Measurements from ENCODE around the gene TRAF3IP3.
A peak's percentile ranks its signal among the peaks of the same experiment; 100 is the strongest.

Gene TRAF3IP3

GRCh38 chr1:209767706-209768105 is 11.9 kb downstream of the TRAF3IP3 start:
- no peaks in the 10 kb centered on the region for H3K9me3 ChIP-seq
- H3K27me3 ChIP-seq (ENCODE audit: low read depth), result no peaks in the 10 kb centered on the region
- H3K36me3 ChIP-seq (replicated peaks), result no peaks in the 10 kb centered on the region
- DNase-seq (ENCODE audit: low spot score in 2 of 2), result no peak
- in situ Hi-C loops (cut with MboI; ENCODE audit: low sequenced_read_pairs), result no loop called here
- no peaks in the 10 kb centered on the region for H3K4me1 ChIP-seq
- H3K4me3 ChIP-seq, result no peak overlapping the region

- H3K9me3 ChIP-seq, result no peaks in the 10 kb centered on the region
- H3K36me3 ChIP-seq (replicated peaks), result no peaks in the 10 kb centered on the region
- no peak for DNase-seq (ENCODE audit: low spot score in 2 of 2)
- in situ Hi-C loops (cut with MboI; ENCODE audit: low sequenced_read_pairs), result no loop called here
- no peaks in the 10 kb centered on the region for H3K4me1 ChIP-seq
- no peaks in the 10 kb centered on the region for H3K27me3 ChIP-seq (ENCODE audit: low read depth)
- H3K4me3 ChIP-seq, result no peak overlapping the region
Measured at GRCh38 chr1:209768354-209768774, 12.5 kb downstream of the TRAF3IP3 start.

DNA sequence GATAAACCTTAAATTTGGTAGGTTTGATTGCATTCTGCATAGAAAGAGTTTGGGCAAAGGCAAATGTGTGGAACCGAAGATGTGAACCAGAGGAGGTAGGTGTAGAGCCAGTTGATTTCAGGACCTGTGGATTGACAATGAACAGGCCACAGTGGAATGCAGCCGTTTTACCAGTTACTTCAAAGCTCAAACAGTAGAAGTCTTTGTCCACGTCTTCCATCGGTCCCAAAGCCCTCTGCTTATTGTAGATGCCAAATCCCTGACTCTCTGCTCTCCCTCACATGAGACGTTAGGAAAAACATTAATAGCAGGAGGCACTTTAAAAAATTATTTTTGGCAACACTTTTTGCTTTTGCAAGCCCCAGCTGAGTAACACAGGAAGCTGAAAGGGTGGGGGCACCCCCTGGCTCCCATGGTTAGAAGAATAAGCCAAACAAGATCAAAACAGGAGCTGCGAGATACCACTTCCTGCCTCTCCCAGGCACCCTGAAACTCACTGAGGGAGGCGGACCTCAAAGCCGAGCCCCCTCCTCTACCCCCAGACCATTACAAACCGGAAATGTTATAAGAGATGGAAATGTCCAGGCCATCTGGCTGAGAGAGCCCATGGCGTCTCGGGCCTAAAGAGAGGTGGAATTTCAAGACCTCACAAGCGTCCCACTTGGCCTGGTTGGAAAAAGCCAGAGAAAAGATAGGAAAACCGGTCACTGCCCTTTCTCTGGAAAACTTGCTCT is 13.5 kb downstream of the TRAF3IP3 start:
- DNase-seq (ENCODE audit: low spot score in 2 of 2), result no peak
- Histone ChIP-seq H3K9me3 (no peaks in the 10 kb centered on the region), H3K36me3 (replicated peaks) (no peaks in the 10 kb centered on the region), H3K27me3 (ENCODE audit: low read depth) (no peaks in the 10 kb centered on the region), H3K4me3 (no peak overlapping the region), H3K4me1 (no peaks in the 10 kb centered on the region)
- in situ Hi-C loops (cut with MboI; ENCODE audit: low sequenced_read_pairs), result no loop called here

DNA sequence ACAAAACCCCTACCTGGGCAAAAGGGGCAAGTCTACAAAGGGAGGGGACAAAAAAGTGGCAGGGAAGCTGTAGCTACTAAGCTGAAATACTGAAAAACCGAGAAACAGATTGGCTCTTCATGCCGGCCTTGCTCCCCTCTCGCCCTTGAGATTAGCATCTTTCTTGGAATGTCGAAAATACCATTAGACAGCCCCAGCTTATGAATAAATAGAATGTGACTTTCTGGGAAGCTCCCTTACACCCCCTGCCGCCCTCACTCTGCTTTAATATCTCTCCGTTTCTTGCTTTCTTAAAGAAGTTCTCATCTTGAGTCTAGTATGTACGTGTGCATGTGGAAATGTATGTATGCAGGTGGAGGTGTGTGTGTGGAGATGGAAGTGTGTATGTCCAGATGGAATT is 14.1 kb downstream of the TRAF3IP3 start:
- no peaks in the 10 kb centered on the region for H3K4me1 ChIP-seq
- no peak overlapping the region for H3K4me3 ChIP-seq
- no peak for DNase-seq (ENCODE audit: low spot score in 2 of 2)
- H3K9me3 ChIP-seq, result no peaks in the 10 kb centered on the region
- H3K36me3 ChIP-seq (replicated peaks), result no peaks in the 10 kb centered on the region
- in situ Hi-C loops (cut with MboI; ENCODE audit: low sequenced_read_pairs), result no loop called here
- H3K27me3 ChIP-seq (ENCODE audit: low read depth), result no peaks in the 10 kb centered on the region

GRCh38 chr1:209770636-209771415 is 15.0 kb downstream of the TRAF3IP3 start:
- no peak overlapping the region for H3K4me3 ChIP-seq
- no peak for DNase-seq (ENCODE audit: low spot score in 2 of 2)
- H3K9me3 ChIP-seq, result no peaks in the 10 kb centered on the region
- H3K4me1 ChIP-seq, result no peaks in the 10 kb centered on the region
- no peaks in the 10 kb centered on the region for H3K36me3 ChIP-seq (replicated peaks)
- H3K27me3 ChIP-seq (ENCODE audit: low read depth), result no peaks in the 10 kb centered on the region
- in situ Hi-C loops (cut with MboI; ENCODE audit: low sequenced_read_pairs), result no loop called here

GRCh38 chr1:209772126-209772525 is 16.3 kb downstream of the TRAF3IP3 start:
- Histone ChIP-seq H3K27me3 (ENCODE audit: low read depth) (no peaks in the 10 kb centered on the region), H3K4me3 (no peak overlapping the region), H3K9me3 (no peaks in the 10 kb centered on the region), H3K36me3 (replicated peaks) (no peaks in the 10 kb centered on the region), H3K4me1 (no peaks in the 10 kb centered on the region)
- no peak for DNase-seq (ENCODE audit: low spot score in 2 of 2)
- in situ Hi-C loops (cut with MboI; ENCODE audit: low sequenced_read_pairs), result no loop called here

- DNase-seq (ENCODE audit: low spot score in 2 of 2), result no peak
- in situ Hi-C loops (cut with MboI; ENCODE audit: low sequenced_read_pairs), result no loop called here
Measured at GRCh38 chr1:209774592-209774991, 18.7 kb downstream of the TRAF3IP3 start.

DNA sequence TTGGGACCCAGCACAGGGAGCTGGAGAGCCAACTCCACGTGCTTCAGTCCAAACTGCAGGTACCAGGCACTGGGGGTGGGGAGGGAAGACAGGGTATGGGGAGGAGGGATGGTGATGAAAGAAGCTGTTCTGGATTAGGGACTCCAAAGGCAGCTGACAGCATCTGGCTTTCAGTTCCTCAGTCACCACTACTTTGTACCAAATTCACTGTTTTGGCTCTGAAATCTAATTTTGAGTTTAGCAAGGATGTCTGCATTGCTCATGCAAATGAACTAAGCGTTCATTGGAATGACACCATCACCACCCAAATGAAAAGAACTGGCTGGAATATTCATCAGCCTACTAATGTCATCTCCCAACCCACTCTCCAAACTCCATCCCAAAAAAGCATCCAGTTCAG is 19.8 kb downstream of the TRAF3IP3 start:
- Histone ChIP-seq H3K4me3 (no peak overlapping the region), H3K9me3 (no peaks in the 10 kb centered on the region), H3K36me3 (replicated peaks) (no peaks in the 10 kb centered on the region), H3K4me1 (no peaks in the 10 kb centered on the region), H3K27me3 (ENCODE audit: low read depth) (no peaks in the 10 kb centered on the region)
- DNase-seq (ENCODE audit: low spot score in 2 of 2), result no peak
- in situ Hi-C loops (cut with MboI; ENCODE audit: low sequenced_read_pairs), result no loop called here

More at GRCh38 chr1:209774592-209774991, 18.7 kb downstream of the TRAF3IP3 start:
- H3K36me3 ChIP-seq (replicated peaks), result no peaks in the 10 kb centered on the region
- H3K9me3 ChIP-seq, result no peaks in the 10 kb centered on the region
- no peak overlapping the region for H3K4me3 ChIP-seq
- H3K4me1 ChIP-seq, result no peaks in the 10 kb centered on the region
- H3K27me3 ChIP-seq (ENCODE audit: low read depth), result no peaks in the 10 kb centered on the region

- no peaks in the 10 kb centered on the region for H3K36me3 ChIP-seq (replicated peaks)
- no peak for DNase-seq (ENCODE audit: low spot score in 2 of 2)
- in situ Hi-C loops (cut with MboI; ENCODE audit: low sequenced_read_pairs), result no loop called here
- H3K4me1 ChIP-seq, result no peaks in the 10 kb centered on the region
- no peaks in the 10 kb centered on the region for H3K9me3 ChIP-seq
- H3K4me3 ChIP-seq, result no peak overlapping the region
- no peaks in the 10 kb centered on the region for H3K27me3 ChIP-seq (ENCODE audit: low read depth)
Measured at GRCh38 chr1:209777587-209777986, 21.7 kb downstream of the TRAF3IP3 start.

DNA sequence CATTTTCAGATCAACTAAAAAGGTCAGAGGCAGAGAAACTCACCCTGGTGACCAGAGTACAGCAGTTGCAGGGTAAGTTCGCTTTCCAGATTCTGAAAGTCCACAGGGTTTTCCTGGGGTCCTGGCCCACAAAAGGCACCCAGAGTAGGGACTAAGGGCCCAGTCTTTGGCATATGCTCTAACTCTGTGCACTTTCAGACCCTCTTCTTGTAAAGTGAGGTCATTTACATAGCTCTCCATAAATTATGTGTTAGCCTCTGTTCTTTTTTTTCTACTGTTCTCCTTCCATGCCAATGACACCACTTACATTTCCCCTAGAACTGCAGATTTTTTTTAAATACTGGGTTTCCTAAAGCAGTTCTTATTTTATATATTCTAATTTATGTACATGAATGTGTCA is 22.2 kb downstream of the TRAF3IP3 start:
- Histone ChIP-seq H3K4me3 (no peak overlapping the region), H3K9me3 (no peaks in the 10 kb centered on the region), H3K4me1 (no peaks in the 10 kb centered on the region), H3K36me3 (replicated peaks) (no peaks in the 10 kb centered on the region), H3K27me3 (ENCODE audit: low read depth) (no peaks in the 10 kb centered on the region)
- in situ Hi-C loops (cut with MboI; ENCODE audit: low sequenced_read_pairs), result no loop called here
- DNase-seq (ENCODE audit: low spot score in 2 of 2), result no peak

- Histone ChIP-seq H3K4me3 (no peak overlapping the region), H3K36me3 (replicated peaks) (no peaks in the 10 kb centered on the region; the same call in 1 of the 2 replicates), H3K4me1 (peaks cover 8% of the 10 kb centered on the region), H3K9me3 (peaks cover 5% of the 10 kb centered on the region; the same call in 1 of the 2 replicates), H3K27me3 (ENCODE audit: low read depth) (no peaks in the 10 kb centered on the region)
- in situ Hi-C loops (cut with MboI; ENCODE audit: low sequenced_read_pairs), result no loop called here
- no peak for DNase-seq (ENCODE audit: low spot score in 2 of 2)
Measured at GRCh38 chr1:209780268-209780667, 24.4 kb downstream of the TRAF3IP3 start.

DNA sequence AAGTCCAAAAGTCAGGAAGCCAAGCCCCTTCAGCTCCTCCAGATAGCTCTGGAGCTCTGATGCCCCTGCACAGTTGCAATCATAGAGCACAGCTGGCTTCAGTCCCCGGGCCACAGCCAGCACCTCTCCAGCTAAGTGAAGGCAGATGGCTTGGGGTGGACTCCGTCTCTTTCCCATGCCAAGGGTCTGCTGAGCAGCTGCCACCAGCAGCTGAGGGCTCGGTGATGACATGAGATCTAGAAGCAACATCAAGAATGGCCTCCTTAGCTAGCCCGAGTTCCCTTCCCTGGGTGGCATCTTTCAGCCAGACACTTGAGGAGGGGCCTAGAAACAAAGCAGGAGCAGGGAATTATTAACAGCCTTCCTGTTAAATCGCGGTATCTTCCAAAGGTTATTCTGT is 27.5 kb downstream of the TRAF3IP3 start:
- in situ Hi-C loops (cut with MboI; ENCODE audit: low sequenced_read_pairs), result no loop called here
- Histone ChIP-seq H3K4me1 (peaks cover 8% of the 10 kb centered on the region), H3K27me3 (ENCODE audit: low read depth) (no peaks in the 10 kb centered on the region), H3K9me3 (peaks cover 5% of the 10 kb centered on the region; the same call in 1 of the 2 replicates), H3K36me3 (replicated peaks) (no peaks in the 10 kb centered on the region; the same call in 1 of the 2 replicates), H3K4me3 (no peak overlapping the region)
- no peak for DNase-seq (ENCODE audit: low spot score in 2 of 2)

DNA sequence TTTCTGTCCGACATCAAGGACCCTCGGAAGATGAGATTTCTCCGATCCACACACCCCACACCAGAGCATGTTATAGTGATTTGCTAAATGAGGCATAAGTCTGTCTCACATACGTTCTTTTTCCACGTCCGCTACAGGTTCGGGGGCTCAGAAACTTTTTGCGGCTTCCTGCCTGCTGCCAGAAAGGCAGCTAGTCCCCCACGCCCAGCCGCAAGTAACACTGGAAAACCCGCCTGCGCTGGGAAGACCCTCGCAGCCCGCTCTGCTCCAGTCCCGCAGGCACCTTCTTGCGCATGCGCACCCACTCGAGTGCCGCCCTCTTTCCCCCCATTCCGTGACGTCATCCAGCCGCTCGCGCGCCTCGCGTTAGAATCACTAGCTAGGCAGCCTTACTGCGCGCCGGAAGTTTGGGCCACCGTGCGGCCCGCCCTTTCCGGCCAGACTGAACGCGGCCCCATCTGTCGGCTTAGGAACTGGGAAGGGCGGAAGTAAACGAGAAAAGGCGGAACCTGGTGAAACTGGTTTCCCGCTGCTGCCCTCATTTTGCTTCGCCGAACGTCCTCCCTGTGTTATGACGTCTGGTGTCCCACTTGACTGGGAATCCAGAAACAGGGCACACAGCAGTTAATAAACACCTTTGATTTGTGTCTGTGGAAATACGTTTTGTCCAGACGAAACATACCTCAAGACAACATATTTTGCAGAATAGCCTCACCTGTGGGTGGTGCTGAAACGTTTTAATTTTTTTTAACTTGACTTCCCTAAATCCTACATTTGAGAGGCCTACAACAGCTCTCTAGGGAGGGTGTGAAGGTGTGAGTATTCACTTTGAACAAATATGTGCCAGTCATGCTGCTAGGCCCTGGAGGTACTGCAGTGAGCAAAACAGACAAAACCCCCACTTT is 28.7 kb downstream of the TRAF3IP3 start, which contains the start of gene C1orf74:
TSS of gene C1orf74 (minus strand) at position 295 of the 905 bp plus-strand sequence. CDS start 925 bp downstream, outside the sequence.
- Histone ChIP-seq H3K27me3 (ENCODE audit: low read depth) (no peaks in the 10 kb centered on the region), H3K4me3 (peak within 1 kb of the TSS; percentile 61), H3K9me3 (peaks cover 5% of the 10 kb centered on the region; the same call in 1 of the 2 replicates), H3K36me3 (replicated peaks) (no peaks in the 10 kb centered on the region; the same call in 1 of the 2 replicates), H3K4me1 (peaks cover 8% of the 10 kb centered on the region)
- in situ Hi-C loops (cut with MboI; ENCODE audit: low sequenced_read_pairs), result no loop called here
- DNase-seq (ENCODE audit: low spot score in 2 of 2), result peak; percentile 89 to 98
